D341Med (cell line): ENCODE data around the gene PLAGL1.
"Not testable (repeated sequence)": the region's sequence is repeated elsewhere in the genome, so short reads cannot be mapped to it uniquely, and the experiment has no call there.

Source experiments
- DNase-seq: peaks from one replicate; pipeline ENCODE4 v3.0.0; 2012; ENCODE audit warnings: low spot score

Gene PLAGL1

GRCh38 chr6:144009628-144010027, 1.6 kb upstream of the PLAGL1 start:
- DNase-seq, result not testable (repeated sequence)

GRCh38 chr6:144008846-144009245, 787 bp upstream of the PLAGL1 start:
- no peak for DNase-seq

- DNase-seq, result peak; percentile 50
Measured at GRCh38 chr6:144007478-144008119, 460 bp downstream of the PLAGL1 start.

GRCh38 chr6:144006736-144007477, 1.2 kb downstream of the PLAGL1 start:
- DNase-seq, result no peak

- no peak for DNase-seq
Measured at GRCh38 chr6:143999406-143999805, 8.7 kb downstream of the PLAGL1 start.

- DNase-seq, result no peak
Measured at GRCh38 chr6:143998686-143999085, 9.4 kb downstream of the PLAGL1 start.

GRCh38 chr6:143993965-143994646, 14.0 kb downstream of the PLAGL1 start:
- no peak for DNase-seq

GRCh38 chr6:143992285-143992684, 15.8 kb downstream of the PLAGL1 start:
- no peak for DNase-seq

GRCh38 chr6:143986463-143987065, 21.5 kb downstream of the PLAGL1 start:
- no peak for DNase-seq

GRCh38 chr6:143984666-143985065, 23.4 kb downstream of the PLAGL1 start:
- DNase-seq, result no peak

GRCh38 chr6:143982968-143983367, 25.1 kb downstream of the PLAGL1 start:
- DNase-seq, result no peak

- DNase-seq, result no peak
Measured at GRCh38 chr6:143980921-143981320, 27.1 kb downstream of the PLAGL1 start.

- no peak for DNase-seq
Measured at GRCh38 chr6:143976806-143977349, 31.2 kb downstream of the PLAGL1 start.

- no peak for DNase-seq
Measured at GRCh38 chr6:143974089-143974488, 34.0 kb downstream of the PLAGL1 start.

- DNase-seq, result no peak
Measured at GRCh38 chr6:143973097-143973966, 34.7 kb downstream of the PLAGL1 start.

- DNase-seq, result no peak
Measured at GRCh38 chr6:143971482-143972205, 36.4 kb downstream of the PLAGL1 start.

- DNase-seq, result no peak
Measured at GRCh38 chr6:143970456-143971218, 37.4 kb downstream of the PLAGL1 start.

GRCh38 chr6:143969077-143969476, 39.0 kb downstream of the PLAGL1 start:
- no peak for DNase-seq

GRCh38 chr6:143967706-143968376, 40.2 kb downstream of the PLAGL1 start:
- no peak for DNase-seq
